ENCODE data around the gene MUC6.
A peak's percentile ranks its signal among the peaks of the same experiment; 100 is the strongest.

The MUC6 gene

DNA sequence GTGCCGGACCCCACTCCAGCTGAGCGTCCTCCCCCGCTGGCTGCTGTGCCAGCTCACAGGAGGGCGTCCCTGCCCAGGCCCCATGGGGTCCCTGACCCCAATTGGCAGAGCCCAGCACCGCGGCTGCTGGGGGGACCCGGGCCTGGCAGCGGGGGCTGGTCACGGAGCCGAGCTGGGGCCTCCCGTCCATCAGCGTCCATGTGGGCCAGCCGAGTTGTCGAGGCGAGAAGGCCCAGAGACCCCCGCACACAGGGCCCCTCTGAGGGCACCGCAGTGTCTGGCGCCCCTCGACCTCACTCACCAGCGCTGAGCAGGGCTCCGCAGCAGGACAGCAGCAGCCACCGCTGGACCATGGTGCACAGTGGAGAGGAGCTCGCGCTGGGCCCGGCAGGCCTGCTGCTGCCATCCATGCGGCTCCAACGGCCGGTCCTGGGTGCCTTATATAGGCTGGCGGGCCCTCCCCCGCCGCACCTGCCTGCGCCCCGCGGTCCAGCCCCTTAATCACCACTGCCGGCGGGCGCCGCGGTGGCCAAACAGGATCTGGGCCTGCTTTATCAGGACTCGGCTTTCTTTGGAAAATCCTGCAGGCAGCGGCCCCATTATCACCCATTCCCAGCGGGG, at the start of gene MUC6:
Gene MUC6 (minus strand): TSS at position 416 of the 621 bp plus-strand sequence. CDS start 63 bp downstream, at position 353.
- no peak for DNase-seq (ENCODE audit: low spot score)

DNA sequence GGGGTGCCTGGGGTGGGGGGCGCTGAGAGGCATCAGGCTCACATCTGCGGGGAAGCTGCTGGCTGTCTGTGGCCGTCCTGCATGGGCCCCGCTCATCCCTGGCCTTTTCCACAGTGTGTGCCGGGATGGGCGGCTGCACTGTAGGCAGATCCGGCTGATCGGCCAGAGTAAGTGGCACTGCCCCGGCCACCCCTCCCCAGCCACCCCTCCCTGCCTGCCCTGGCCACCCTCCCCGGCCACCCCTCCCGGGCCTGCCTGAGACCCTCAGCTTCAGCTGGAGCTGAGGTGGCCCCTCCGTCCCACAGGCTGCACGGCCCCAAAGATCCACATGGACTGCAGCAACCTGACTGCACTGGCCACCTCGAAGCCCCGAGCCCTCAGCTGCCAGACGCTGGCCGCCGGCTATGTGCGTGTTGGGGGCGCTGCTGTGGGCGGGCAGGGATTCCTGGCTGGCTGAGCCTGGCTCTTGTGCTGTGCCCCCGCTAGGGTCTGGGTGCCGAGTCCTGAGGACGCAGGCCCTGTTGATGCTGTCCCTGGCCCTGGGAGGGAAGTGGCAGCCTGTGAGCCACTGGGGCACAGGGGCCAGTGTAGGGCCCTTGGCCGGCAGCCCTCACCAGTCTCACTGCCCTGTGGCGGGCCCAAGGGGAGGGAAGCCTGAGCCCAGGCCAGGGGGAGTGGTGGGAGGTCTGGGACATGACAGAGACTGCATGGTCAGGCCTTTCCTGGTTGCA, 49.1 kb upstream of the MUC6 start:
- no peak for DNase-seq (ENCODE audit: low spot score)

GRCh38 chr11:1084561-1085439, 48.3 kb upstream of the MUC6 start:
- no peak for DNase-seq (ENCODE audit: low spot score)

DNA sequence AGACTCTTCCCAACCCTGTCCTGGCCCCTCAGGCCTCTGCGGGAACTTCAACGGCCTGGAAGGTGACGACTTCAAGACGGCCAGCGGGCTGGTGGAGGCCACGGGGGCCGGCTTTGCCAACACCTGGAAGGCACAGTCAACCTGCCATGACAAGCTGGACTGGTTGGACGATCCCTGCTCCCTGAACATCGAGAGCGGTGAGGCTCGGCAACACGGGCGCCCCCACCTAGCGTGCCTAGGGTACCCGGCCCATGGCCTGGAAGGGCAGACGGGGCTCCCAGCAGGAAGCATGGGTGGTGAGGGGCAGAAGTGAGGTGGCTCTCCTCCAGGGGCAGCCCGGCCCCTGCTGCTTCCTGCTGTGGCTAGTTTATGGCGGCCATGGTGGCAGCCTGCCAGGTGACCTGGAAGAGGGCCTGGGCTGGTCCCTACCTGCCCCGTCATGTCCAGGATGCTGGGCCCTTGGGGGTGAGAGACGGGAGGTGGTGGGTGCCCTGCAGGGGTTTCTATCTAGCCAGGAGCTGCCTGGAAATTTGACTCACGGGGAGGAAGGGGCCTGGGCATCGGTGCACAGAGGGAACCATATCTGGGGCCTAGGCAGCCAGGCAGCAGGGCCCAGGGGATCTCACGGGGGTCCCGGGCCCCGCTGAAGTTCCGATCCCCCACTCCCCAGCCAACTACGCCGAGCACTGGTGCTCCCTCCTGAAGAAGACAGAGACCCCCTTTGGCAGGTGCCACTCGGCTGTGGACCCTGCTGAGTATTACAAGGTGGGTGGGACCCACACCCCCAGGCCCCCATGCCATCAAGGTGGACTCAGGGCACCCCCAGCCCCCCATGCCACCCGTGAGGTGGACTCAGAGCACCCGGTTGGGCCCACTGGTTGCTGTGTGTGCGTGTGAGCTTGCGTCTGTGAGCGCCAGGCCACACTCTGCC, 47.4 kb upstream of the MUC6 start:
- DNase-seq (ENCODE audit: low spot score) = no peak

GRCh38 chr11:1082728-1083620, 46.5 kb upstream of the MUC6 start:
- no peak for DNase-seq (ENCODE audit: low spot score)

DNA sequence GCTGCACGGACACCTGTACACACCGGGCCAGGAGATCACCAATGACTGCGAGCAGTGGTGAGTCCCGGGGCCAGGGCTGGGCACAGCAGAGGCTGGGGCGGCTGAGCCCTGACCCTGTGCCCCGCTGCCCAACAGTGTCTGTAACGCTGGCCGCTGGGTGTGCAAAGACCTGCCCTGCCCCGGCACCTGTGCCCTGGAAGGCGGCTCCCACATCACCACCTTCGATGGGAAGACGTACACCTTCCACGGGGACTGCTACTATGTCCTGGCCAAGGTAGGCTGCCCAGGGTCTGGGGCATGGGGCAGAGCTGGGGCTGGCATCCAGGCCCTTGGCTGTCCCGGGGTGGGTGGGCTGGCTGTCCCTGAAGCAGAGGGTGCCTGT, 45.8 kb upstream of the MUC6 start:
- no peak for DNase-seq (ENCODE audit: low spot score)

GRCh38 chr11:1081601-1082311, 45.2 kb upstream of the MUC6 start:
- no peak for DNase-seq (ENCODE audit: low spot score)

- no peak for DNase-seq (ENCODE audit: low spot score)
Measured at GRCh38 chr11:1078191-1078601, 41.7 kb upstream of the MUC6 start.

DNA sequence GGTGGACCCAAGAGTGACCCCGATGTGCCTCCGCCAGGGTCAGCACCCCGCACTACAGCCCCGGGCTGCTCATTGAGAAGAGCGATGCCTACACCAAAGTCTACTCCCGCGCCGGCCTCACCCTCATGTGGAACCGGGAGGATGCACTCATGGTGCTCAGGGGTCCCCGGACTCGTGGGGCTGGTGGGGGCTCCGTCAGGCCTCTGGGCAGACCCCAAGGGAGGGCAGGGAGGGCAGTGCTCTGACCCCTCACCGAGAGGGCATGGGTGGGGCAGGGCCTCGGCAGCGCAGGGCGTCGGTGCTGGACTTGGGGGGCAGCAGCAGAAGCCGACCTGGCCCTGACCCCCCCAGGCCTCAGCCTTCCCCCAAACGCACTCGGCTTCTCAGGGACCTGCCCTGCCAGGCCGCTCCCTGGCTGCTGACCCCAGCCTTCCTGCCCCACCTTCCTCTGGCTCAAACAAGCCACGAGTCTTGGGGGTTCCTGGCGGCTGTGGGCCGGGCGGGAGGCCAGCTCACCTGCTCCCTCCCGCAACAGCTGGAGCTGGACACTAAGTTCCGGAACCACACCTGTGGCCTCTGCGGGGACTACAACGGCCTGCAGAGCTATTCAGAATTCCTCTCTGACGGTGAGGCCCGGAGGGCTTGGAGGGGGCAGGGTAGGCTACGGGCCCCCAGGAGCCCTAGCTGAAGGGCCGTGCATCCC, 41.0 kb upstream of the MUC6 start:
- DNase-seq (ENCODE audit: low spot score) = no peak

DNA sequence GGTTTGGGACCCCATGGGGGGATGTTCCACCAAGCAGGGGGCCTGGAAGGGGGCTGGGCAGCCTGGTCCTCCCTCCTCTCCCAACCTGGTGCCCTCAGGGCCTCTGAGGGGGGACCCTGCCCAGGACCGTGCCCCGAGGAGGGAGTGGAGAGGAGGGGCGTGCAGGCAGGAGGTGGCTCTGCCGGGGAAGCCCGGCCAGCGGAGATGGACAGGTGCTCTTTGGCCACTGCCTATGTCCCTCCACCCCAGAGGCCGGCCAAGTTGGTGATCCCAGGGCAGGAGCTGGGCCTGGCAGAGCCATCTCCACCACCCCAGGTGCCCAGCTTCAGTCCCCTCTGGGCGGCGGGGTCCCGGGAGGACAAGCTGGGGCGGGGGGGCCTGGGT, 40.5 kb upstream of the MUC6 start:
- DNase-seq (ENCODE audit: low spot score) = no peak

GRCh38 chr11:1076061-1076665, 39.6 kb upstream of the MUC6 start:
- no peak for DNase-seq (ENCODE audit: low spot score)

DNA sequence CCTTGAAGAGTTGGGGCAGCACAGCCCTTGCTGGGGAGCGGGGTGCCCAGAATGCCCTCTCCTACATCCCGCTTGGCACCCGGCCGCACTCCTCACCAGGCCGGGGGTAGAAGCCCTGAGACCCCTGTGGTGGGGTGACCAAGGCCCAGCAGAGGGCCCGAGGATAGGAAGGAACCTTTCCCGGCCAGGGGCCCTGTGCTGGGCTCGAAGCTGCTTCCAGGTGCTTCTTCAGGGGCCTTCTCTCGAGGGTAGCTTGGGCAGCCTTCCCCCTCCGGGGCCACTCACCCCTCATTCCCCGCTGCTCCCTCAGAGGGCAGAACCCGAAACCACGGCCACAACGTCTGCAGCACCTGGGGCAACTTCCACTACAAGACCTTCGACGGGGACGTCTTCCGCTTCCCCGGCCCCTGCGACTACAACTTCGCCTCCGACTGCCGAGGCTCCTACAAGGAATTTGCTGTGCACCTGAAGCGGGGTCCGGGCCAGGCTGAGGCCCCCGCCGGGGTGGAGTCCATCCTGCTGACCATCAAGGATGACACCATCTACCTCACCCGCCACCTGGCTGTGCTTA, 38.9 kb upstream of the MUC6 start:
- no peak for DNase-seq (ENCODE audit: low spot score)

DNA sequence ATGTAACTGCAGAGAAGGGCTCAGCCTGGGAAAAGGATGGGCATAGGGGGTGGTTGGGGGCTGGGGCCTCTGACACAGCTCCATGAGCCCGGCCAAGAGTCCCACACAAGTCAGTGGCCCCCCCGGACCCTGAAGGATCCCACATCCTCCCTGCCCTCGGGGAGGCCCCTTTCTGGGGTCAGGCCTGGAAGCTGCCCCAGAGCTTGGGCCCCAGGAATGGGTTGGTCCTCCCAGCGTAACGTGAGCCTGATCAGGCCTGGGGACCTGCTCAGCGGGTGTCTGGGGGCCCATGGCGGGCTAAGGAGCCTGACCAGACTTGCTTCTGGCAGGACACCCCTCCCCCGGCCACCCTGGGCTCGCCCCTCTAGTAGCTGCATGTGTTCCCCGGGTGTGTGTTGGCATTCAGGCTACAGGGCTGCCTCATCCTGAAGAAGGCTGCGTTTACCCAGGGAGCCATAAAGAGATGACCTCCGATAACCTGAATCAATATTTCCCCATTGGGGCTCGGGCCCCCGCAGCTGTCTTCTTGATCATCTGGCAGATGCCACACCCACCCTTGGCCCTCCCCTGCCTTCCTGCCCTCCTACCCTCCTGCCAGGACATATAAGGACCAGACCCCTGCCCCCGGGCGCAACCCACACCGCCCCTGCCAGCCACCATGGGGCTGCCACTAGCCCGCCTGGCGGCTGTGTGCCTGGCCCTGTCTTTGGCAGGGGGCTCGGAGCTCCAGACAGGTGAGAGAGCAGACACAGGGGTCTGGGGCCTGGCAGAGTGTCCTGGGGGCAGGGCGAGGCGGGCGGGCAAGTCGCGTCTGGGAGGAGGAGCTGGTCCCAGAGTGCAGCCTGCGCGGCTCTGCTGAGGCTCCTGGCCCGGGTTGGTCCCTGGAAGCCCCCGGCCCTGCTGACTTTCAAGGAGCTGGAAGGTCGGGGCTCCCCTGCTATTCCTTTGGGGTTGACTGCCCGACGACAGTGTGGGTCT, 38.0 kb upstream of the MUC6 start, which contains the start of gene MUC2:
Gene MUC2 (plus strand): TSS at position 631 of the 978 bp plus-strand sequence.
- DNase-seq (ENCODE audit: low spot score) = no peak

DNA sequence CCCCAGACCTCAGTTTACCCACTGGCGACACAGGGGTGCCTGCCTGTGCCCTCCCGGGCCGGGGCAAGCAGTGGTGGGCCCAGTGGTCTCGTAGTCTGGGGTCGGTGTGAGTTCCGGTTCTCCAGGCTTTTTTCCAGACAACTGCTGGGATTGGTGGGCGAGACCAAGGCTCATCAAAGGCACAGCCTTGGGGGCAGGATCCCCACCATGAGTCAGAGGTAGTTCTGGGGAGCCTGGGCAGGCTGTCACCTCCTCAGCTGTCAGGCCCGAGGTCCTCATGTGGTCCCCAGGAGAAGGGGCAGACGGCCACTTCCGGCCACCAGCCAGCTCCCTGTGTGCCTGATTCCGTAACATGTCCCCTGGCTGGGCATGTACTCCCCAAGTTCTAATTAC, 37.3 kb upstream of the MUC6 start:
- DNase-seq (ENCODE audit: low spot score) = no peak

- DNase-seq (ENCODE audit: low spot score) = peak; percentile 78
Measured at GRCh38 chr11:1073261-1073724, 36.8 kb upstream of the MUC6 start.

DNA sequence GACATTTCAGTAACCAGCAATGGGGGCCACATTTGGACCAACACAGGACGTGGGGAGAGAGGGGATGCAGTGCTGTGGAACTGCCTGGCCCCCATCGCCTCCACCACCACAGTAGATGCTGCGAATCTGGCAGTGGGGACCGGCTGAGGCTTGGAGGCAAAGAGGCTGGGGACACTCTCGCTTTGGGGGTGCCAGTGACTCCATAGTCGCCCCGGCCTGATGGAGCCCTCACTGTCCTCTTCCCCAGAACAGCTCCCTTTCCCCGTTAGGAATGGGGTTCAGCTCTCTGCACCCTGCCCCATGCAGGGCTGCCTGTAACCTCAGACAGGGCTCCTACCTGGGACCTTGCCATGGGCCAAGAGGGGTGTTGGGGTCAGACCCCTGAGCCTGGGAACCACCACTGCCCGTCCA, 36.3 kb upstream of the MUC6 start:
- DNase-seq (ENCODE audit: low spot score) = no peak

GRCh38 chr11:1072116-1072820, 35.8 kb upstream of the MUC6 start:
- DNase-seq (ENCODE audit: low spot score) = no peak
